Keratinocyte (primary cell): ENCODE results near the gene CTNNA3. TPM values are rescaled to one million over a fixed set of nuclear protein-coding genes. Genes with fewer than 3 reads are reported as not detected.

Source experiments
- DNase-seq: peaks from one replicate; pipeline ENCODE4 v3.0.0-alpha.2; 2011; ENCODE audit warnings: low read depth, missing footprints, low spot score
- FAIRE-seq: peaks from 2 replicates; lab custom pipeline; 2011; peaks lifted over from hg19 to GRCh38; lab: Jason Lieb, UNC
- H2AFZ ChIP-seq: 2 replicates; pipeline ENCODE4 v1.6.0; 2012; ENCODE audit warnings: low read length, control low read depth, inconsistent platforms; ENCODE audit not compliant: control insufficient read depth
- H3K27ac ChIP-seq: 2 replicates; pipeline ENCODE4 v1.5.1; 2011; ENCODE audit warnings: low read length; ENCODE audit not compliant: control insufficient read depth, insufficient read depth
- H3K27me3 ChIP-seq: 3 replicates; pipeline ENCODE4 v1.6.0; 2011; ENCODE audit warnings: low read length; ENCODE audit not compliant: control insufficient read depth, insufficient read depth; ENCODE audit errors: extremely low read depth
- H3K36me3 ChIP-seq, 2 experiments: 2 replicates in 1 of 2; 3 replicates in 1 of 2; pipeline ENCODE4 v1.5.1; 2011; ENCODE audit warnings: low read length in 2 of 2, mild to moderate bottlenecking in 1 of 2; ENCODE audit not compliant: control insufficient read depth in 2 of 2, insufficient read depth in 2 of 2; ENCODE audit errors: extremely low read depth in 1 of 2
- H3K4me1 ChIP-seq: 3 replicates; pipeline ENCODE4 v1.5.1; 2011; ENCODE audit warnings: low read length; ENCODE audit not compliant: control insufficient read depth, insufficient read depth; ENCODE audit errors: extremely low read depth
- H3K4me2 ChIP-seq: 3 replicates; pipeline ENCODE4 v1.6.0; 2011; ENCODE audit warnings: low read depth, low read length; ENCODE audit not compliant: control insufficient read depth, insufficient read depth; ENCODE audit errors: extremely low read depth
- H3K4me3 ChIP-seq, 3 experiments: fragments of 200-600 bp in 1 of 3; sonication (generic) in 1 of 3; 2 replicates in 2 of 3; 3 replicates in 1 of 3; pipeline ENCODE4 v1.5.1; 2011 to 2016; ENCODE audit warnings: low read length in 3 of 3, mild to moderate bottlenecking in 3 of 3, control low read depth in 2 of 3, inconsistent platforms in 1 of 3, low read depth in 1 of 3, mixed read lengths in 1 of 3, mixed run types in 1 of 3, moderate library complexity in 1 of 3; ENCODE audit not compliant: control insufficient read depth in 2 of 3, insufficient read depth in 2 of 3; ENCODE audit errors: extremely low read depth in 1 of 3
- H3K79me2 ChIP-seq: 2 replicates; pipeline ENCODE4 v1.6.0; 2012; ENCODE audit warnings: low read length; ENCODE audit not compliant: control insufficient read depth, insufficient read depth
- H3K9ac ChIP-seq: 3 replicates; pipeline ENCODE4 v1.6.0; 2011; ENCODE audit warnings: low read length; ENCODE audit not compliant: control insufficient read depth, insufficient read depth; ENCODE audit errors: extremely low read depth
- H3K9me1 ChIP-seq: 3 replicates; pipeline ENCODE4 v1.6.0; 2011; ENCODE audit warnings: low read length; ENCODE audit not compliant: control insufficient read depth, insufficient read depth; ENCODE audit errors: extremely low read depth
- H3K9me3 ChIP-seq: 2 replicates; pipeline ENCODE4 v1.5.1; 2012; ENCODE audit warnings: low read depth, low read length; ENCODE audit not compliant: control insufficient read depth
- H4K20me1 ChIP-seq: 3 replicates; pipeline ENCODE4 v1.6.0; 2011; ENCODE audit warnings: low read length; ENCODE audit not compliant: control insufficient read depth, insufficient read depth; ENCODE audit errors: extremely low read depth
- EZH2 ChIP-seq: IDR thresholded peaks from one replicate; pipeline ENCODE4 v1.6.1; 2012; ENCODE audit warnings: inconsistent platforms, mild to moderate bottlenecking, low read length, moderate library complexity
- dilution Hi-C: fragments of 300-500 bp; cut with MboI; formaldehyde crosslinking; loops from one replicate; pipeline ENCODE4 v1.7.0; 2020; ENCODE audit warnings: low sequenced_read_pairs; ENCODE audit not compliant: extremely low pct_ligation_motif_present
- polyA plus RNA-seq, 5 experiments: library from polyadenylated mRNA; depleted of rRNA in 3 of 5; stranded (reverse) in 3 of 5; stranded (forward) in 1 of 5; unstranded in 1 of 5; fragments of >200 nt; gene quantifications; 1 replicate in 1 of 5; 2 replicates in 3 of 5; 3 replicates in 1 of 5; pipeline versions ENCODE4 v1.2.1 to v1.2.3, GENCODE V29; 2011 to 2012; ENCODE audit warnings: missing spikeins in 2 of 5, low read depth in 1 of 5, low replicate concordance in 1 of 5
- TF ChIP-seq, protein P1 (sequence below), 3 experiments: IDR thresholded peaks in 1 of 3; conservative IDR thresholded peaks in 1 of 3; optimal IDR thresholded peaks in 1 of 3; 2 replicates in 2 of 3; 3 replicates in 1 of 3; pipeline versions ENCODE3 to v1.5.1; 2011; ENCODE audit warnings: low read length in 3 of 3, mild to moderate bottlenecking in 3 of 3, moderate library complexity in 2 of 3, control low read depth in 1 of 3, inconsistent platforms in 1 of 3; ENCODE audit not compliant: insufficient read depth in 2 of 3; ENCODE audit errors: extremely low read depth in 1 of 3

Gene CTNNA3
- polyA plus RNA-seq, 1 donor (not counting 4 experiments of a cell fraction or from before 2014, with no cell fraction given) = 0.01 TPM

DNA sequence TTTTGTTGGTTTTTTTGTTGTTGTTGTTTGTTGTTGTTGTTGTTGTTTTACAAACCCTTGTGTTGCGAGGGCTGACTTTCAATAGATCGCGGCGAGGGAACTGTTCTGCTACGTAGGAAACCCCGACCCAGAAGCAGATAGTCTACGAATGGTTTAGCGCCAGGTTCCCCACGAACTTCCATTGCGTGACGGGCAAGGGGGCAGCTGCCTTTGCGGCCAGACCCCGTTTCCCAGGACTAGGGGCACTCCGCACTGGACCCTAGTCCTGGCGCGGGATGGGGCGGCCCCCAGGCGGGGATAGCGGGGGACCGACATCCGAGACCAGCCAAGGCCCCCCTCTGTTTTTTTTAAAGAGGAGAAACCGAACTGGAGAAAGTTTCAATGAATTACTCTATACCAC is 650.6 kb downstream of the CTNNA3 start:
- no peak overlapping the region for H3K27ac ChIP-seq
- H3K79me2 ChIP-seq = no peaks in the 10 kb centered on the region
- TF ChIP-seq EZH2 = no peak
- TF ChIP-seq, protein P1, sequence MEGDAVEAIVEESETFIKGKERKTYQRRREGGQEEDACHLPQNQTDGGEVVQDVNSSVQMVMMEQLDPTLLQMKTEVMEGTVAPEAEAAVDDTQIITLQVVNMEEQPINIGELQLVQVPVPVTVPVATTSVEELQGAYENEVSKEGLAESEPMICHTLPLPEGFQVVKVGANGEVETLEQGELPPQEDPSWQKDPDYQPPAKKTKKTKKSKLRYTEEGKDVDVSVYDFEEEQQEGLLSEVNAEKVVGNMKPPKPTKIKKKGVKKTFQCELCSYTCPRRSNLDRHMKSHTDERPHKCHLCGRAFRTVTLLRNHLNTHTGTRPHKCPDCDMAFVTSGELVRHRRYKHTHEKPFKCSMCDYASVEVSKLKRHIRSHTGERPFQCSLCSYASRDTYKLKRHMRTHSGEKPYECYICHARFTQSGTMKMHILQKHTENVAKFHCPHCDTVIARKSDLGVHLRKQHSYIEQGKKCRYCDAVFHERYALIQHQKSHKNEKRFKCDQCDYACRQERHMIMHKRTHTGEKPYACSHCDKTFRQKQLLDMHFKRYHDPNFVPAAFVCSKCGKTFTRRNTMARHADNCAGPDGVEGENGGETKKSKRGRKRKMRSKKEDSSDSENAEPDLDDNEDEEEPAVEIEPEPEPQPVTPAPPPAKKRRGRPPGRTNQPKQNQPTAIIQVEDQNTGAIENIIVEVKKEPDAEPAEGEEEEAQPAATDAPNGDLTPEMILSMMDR (optimal IDR thresholded peaks at IDR 0.05 in 1 of 3, IDR thresholded peaks at IDR 0.05 in 1 of 3, conservative IDR thresholded peaks at IDR 0.05 in 1 of 3; ENCODE audit: extremely low read depth in 1 of 3, insufficient read depth in 2 of 3, low read length in 3 of 3) = no peak
- H3K9me1 ChIP-seq = no peaks in the 10 kb centered on the region
- dilution Hi-C loops = no loop called here
- no peak overlapping the region for H3K4me2 ChIP-seq
- H3K4me1 ChIP-seq = no peaks in the 10 kb centered on the region
- H3K4me3 ChIP-seq = no peak overlapping the region
- no peaks in the 10 kb centered on the region for H3K27me3 ChIP-seq
- H4K20me1 ChIP-seq = no peaks in the 10 kb centered on the region
- FAIRE-seq = no peak
- no peak overlapping the region for H2AFZ ChIP-seq
- no peaks in the 10 kb centered on the region for H3K9me3 ChIP-seq
- H3K36me3 ChIP-seq = no peaks in the 10 kb centered on the region
- DNase-seq = no peak
- H3K9ac ChIP-seq = no peak overlapping the region

DNA sequence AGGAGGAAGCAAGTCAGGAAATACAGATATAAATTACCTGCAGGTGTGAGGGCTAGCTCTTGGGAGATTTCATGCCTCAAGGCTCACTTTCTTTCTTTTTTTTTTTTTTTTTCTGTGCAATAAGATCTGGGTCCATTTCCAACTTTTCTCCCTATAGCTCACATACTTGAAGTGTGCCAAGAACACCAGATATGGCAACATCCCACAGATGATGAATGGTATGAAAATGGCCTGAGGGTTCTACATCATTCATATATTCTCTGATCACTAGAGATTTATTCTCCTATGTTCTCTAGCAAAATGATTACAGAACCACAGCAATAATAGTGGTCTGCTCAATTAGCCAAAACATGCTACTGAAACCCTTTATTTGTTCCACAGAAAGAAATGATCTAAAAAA is 653.0 kb downstream of the CTNNA3 start:
- Histone ChIP-seq H3K9ac (no peak overlapping the region), H3K27me3 (no peaks in the 10 kb centered on the region), H3K36me3 (no peaks in the 10 kb centered on the region), H3K4me3 (no peak overlapping the region), H3K4me2 (no peak overlapping the region), H3K4me1 (no peaks in the 10 kb centered on the region), H2AFZ (no peak overlapping the region), H3K27ac (no peak overlapping the region), H3K9me1 (no peaks in the 10 kb centered on the region), H3K79me2 (no peaks in the 10 kb centered on the region), H4K20me1 (no peaks in the 10 kb centered on the region), H3K9me3 (no peaks in the 10 kb centered on the region)
- DNase-seq (no peak), FAIRE-seq (no peak)
- TF ChIP-seq, protein P1 (optimal IDR thresholded peaks at IDR 0.05 in 1 of 3, IDR thresholded peaks at IDR 0.05 in 1 of 3, conservative IDR thresholded peaks at IDR 0.05 in 1 of 3; ENCODE audit: extremely low read depth in 1 of 3, insufficient read depth in 2 of 3, low read length in 3 of 3) = no peak
- no peak for TF ChIP-seq EZH2
- dilution Hi-C loops = no loop called here
